HG03521 (cell line): ENCODE measurements around the gene TFR2.

Source experiments
- ATAC-seq: cut with Tn5 transposase; IDR thresholded peaks from one replicate; pipeline ENCODE4 v1.9.1; 2021; ENCODE audit warnings: mild to moderate bottlenecking, moderate library complexity; ENCODE audit not compliant: unreplicated experiment

The TFR2 gene

GRCh38 chr7:100641463-100641859, at the start of gene TFR2:
TSS of gene TFR2 (minus strand) at chr7:100641552. CDS start at chr7:100641509, 43 bp downstream.
- ATAC-seq, result no peak

DNA sequence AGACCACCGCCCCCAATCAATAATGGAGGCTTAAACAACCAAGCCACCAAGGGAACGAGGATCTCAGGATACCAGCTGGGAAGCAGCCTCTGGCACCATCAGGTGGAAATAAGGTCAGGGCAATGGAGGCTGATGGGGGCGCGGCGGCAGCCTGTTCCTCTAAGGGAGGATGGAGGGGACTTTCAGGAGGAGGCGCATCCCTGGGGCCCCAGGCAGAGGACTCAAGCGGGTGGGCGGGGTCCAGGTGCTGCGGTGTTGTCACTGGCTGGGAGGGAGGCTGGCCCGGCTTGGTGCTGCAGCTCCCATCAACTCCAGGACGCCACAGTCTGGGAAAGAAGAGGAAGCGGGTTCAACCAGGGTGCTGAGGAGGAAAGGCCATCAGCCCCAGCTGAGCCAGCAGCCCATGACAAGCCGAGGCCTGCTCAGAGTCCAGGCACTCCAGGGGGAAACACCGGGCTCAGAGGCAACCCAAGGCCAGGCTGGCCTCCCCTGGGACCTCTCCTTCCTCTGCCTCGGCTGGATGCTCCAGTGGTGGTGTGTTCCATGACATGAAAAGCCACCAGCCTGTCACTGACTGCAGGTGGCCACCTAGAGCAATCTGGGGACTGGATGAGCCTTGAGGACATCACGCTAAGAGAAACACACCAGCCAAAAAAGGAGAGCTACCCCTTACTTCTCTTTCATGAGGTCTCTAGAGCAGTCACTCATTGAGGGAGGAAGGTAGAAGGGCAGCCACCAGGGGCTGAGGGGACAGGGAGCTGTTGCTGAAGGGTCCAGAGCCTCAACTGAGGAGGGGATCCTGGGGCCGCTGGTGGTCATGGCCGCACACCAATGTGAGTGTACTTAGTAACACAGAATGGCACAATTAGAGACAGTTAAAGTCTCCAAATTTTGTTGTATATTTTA, 48.1 kb upstream of the TFR2 start:
- ATAC-seq, result no peak

DNA sequence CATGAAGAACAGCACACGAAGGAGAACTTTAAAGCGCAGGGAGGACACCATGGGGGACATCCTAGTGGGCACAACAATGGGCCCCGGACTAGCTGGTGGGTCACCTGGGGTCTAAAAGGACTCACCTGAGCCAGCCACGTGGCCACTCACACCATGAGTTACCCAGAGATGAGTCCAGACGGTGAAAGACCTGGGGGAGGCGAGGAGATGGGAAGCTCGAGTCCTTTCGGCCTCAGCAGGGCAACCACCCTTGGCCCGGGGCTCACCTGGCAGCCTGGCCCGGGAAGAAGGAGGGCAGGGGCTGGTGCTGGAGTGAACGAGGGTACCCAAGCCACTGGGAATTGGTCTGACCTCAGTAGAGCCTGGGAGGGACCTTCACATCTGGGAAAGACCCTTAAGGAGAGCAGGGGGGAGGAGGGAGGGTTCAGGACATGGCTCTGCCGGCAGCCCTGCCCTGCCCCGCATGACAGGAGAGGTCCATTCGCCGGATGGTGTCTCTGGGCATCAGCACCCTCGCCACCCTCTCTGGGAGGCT, 47.0 kb upstream of the TFR2 start:
- no peak for ATAC-seq

DNA sequence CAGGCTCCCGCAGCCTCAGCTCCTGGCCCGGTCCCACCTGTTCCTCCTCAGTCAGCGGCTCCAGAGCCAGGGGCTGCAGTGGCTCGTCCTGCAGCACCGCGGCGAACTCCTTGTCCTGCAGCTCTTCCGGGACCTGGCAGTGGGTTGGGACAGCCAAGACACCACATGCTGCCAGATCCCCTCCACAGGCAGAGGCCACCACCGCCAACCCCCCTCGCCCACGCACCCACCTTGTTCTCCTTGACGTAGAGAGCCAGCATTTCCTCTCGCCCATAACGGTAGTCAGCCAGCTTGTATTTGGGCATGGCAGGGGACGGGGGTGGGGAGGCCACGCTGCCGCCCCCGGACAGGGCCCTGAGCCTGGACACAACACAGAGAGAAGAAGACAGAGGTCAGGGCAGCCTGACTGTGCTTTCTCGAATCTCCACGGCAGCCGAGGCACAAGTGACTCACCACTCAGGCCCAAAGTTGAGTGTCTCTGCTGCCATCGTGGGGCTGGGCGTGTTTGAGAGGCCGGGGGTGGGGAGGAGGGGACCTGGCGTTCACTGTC, 46.5 kb upstream of the TFR2 start:
- ATAC-seq, result no peak

- no peak for ATAC-seq
These were observed 45.9 kb upstream of the TFR2 start for GRCh38 chr7:100687261-100687660.

GRCh38 chr7:100686822-100687211, 45.5 kb upstream of the TFR2 start:
- no peak for ATAC-seq

DNA sequence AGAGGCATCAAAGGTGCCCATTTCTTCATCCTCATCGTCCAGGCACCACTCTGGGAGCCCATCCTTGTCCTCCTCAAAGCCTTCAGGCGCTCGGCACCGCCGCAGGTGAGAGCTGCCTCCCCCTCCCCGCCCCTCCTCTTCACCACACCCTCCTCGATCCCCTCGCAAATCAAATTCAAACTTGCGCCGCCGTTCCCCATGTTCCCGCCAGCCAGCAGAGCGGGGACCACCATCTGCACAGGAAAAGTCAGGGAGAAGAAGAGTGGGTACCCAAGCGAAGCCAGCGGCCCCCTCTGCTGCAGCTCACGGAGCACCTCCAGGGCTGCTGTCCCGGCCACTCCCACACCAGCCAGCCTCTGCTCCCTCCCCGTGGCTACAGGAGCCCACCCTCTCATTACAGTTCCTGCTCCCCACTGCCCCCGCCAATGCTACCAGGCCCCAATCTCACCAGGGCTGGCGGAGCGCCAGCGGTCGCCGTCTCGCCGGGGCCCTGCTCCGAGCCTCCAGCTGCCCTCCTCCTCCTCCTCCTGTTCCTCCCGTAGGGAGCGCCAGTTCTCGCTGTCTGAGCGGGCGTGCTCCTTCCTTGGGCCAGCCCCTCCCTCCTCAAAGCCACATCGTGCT, 45.0 kb upstream of the TFR2 start:
- no peak for ATAC-seq

GRCh38 chr7:100685631-100686145, 44.3 kb upstream of the TFR2 start:
- ATAC-seq, result no peak

GRCh38 chr7:100685049-100685605, 43.8 kb upstream of the TFR2 start:
- no peak for ATAC-seq

- ATAC-seq, result no peak
These were observed 43.2 kb upstream of the TFR2 start for GRCh38 chr7:100684534-100685042.

DNA sequence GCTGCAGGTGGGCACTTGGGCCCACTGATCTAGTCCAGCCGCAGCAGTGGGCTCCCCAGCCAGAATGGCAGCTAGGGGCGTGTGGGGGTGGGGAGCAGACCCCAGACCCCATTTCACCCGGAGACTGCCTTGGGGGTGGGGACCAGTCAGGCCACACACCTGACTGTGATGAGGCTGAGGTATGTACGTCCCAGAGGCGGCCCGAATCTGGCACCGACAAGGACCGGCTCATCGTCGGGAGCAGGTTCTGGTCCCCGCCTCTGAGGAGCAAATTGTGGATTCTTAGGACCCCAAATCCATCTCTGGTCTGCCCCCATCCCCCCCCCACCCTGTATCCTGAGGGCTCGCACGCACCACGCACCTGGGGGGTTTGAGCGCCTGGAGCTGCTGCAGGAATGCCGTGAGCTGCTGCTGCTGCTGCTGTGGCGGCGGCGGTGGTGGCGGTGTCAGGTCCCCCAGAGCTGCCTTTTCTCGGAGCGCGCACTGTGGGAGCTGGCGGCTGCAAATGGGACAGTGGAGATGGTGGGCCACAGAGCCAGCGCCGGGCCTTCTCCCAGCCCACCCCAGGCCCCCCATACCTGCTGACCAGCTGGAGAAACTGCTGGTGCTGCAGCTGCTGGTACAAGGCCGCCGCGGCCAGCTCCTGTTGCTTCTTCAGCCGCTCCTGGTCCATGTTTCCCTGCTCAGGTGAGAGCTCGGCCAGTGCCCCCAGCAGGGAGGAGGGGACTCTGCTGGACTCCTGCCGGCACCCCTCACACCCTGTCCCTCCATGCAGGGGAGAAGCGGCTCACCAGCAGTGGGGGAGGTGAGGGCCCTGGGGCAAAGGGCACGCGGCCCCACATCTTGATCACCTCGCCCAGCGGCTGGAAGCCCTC, 42.5 kb upstream of the TFR2 start:
- ATAC-seq, result no peak

DNA sequence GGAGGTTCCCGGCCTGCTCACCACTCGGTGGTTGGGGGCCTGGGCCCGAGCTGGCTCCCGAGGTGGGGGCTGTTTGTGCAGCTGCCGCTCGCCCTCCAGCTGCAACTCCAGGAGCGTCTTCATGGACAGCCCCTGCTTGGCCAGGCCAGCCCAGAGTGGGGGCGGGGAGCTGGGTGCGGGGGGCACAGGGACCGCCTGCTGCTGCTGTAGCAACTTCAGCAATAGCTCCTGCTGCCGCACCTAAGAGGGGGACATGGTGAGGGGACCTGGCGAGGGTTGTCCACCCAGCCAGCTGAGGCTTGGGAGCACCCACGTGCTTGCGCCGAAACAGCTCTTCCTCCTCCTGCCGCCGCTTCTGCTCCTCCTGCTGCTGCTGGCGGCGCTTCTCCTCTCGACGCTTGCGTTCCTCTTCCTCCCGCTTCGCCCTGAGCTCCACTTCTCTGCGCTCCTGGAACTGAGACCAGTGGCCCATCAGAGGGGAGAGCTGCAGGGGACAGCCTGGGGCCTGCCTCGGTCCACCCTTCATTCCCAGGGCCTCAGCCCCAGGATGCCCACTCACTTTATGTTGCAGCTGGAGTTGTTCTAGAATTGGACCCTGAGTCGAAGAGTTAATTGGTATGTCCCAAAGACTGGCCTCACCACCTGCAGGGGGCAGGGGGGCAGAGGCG, 41.8 kb upstream of the TFR2 start:
- no peak for ATAC-seq

DNA sequence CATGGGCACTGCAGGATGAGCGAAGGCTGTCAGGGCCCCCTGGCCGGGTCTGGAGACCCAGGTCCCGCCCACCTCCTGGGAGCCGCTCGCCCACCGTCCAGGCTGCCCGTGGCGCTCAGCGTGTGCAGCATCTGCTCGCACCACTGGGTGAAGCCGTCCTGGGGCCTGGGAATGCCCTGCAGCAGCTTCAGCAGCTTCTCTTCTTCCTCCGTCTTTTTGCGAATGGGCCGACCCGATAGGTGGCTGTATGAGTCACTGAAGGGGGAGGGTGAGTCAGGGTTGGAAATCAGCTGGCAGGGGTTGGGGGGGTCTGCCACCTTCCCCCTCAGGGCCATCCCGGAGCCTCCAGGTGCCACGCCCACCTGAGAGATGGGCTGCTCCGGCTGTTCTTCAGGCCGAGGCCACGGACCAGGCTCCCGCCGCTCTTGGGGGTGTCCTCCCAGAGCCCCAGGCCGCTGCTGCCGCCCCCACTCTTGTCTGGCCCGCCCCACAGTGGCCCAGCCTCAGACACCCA, 40.9 kb upstream of the TFR2 start:
- no peak for ATAC-seq

DNA sequence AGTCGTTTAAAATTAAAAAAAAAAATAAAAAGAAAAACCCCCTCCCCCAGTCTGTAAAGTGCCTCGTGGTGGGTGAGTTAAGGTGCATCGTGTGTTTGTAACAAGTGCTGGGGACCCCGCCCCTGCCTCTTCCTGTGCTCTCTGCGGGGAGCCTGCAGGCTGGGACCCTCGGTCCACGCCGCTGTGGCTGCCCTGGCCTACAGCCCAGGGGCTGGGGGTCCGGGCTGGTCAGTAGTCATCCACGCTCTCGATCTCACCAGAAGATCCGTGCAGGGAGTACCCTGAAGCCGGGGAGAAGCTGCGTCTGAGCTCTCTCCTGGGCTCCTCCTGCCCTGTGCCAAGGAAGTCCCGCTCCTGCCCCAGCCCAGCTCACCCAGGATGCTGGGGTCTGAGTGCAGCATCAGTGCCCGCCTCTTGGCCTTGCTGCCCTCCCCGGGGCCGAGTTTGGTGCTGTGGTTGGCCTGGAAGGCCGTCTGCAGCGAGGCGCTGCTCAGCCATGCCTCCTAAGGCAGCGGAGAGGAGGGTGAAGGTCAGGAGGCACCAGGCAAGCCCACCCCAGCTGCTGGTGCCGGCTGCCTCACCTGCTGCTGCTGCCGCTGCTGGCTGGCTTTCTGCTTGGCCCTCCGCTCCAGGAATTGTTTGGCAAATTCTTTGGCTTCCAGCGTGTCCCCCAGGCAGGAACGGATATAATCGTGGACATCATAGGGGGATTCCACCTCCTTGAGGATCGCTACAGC, 40.3 kb upstream of the TFR2 start:
- no peak for ATAC-seq

DNA sequence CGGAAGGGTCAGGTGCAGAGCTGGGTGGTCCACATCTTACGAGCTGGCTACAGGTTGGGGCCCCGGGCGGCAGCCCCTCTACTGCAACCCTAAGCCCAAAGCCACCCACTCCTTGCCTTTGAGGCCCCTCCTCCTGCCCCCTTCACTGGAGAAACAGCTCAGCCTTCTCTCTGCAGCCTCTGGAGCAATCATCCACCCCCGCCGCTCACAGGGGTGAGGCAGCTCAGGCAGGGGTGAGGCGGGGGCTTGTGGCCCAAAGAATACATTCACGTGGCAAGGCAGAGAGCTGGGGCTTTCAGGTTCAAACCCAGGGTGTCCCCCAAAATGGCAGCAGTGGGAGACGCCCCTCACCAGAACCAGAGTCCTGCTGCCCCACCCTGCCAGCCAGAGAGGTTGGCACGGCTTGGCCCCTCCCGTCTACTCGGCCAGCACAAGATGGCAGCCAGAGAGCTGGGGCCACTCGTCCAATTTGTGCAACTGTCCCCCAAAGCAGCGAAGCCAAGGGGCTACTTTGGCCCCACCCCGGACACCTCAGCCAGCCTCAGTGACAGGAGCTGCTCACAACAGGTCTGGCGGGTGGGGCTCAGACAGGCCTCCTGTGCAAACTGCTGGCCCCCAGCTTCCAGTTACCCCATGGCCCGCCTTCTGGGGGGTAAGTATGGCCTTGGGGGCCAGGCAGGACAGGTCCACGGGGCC, 39.4 kb upstream of the TFR2 start:
- ATAC-seq, result no peak

DNA sequence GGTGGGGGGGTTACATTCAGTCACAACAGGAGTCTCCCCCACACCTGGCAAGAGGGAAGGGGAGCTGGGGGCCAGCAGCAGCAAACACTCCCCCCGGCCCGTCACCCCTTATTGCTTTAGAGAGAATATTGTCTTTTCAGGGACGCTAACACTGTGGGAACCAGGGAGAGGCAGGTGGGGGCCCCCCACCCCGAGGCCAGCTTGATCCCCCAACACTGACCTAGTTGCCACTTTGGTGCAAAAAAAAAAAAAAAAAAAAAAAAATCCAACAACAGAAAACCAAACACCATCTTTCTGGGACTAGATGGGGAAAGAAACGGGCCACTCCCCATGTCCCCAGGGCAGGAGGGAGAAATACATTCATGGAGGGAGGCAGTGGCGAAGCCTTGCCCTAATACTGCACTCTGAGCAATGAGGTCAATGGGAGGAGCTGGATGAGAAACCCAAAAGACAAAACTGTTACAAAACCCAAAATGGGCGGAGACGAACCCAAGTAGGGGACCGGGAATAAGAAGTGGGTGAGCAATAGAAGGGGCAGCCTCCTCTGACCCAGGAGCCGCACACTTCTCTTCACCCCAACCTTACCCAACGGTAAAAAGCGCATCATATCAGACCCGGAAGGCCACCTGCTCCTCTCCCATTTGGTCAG, 38.7 kb upstream of the TFR2 start:
- ATAC-seq, result no peak

- ATAC-seq, result no peak
These were observed 38.0 kb upstream of the TFR2 start for GRCh38 chr7:100679129-100679926.
